Activated CD4-positive, alpha-beta T cell treated with anti-CD3 and anti-CD28 coated beads, Interleukin-2, Interleukin-6, amounts not matched to agents 100 ng/mL and 50 ng/mL, durations not matched to agents 16 hours and 8 hours (primary cell): Measurements from ENCODE around the gene PKP3.
"Not testable (repeated sequence)": the region's sequence is repeated elsewhere in the genome, so short reads cannot be mapped to it uniquely, and the experiment has no call there.

Experiments
- DNase-seq: peaks from one replicate; pipeline ENCODE4 v3.0.0-alpha.2; 2020

The PKP3 gene

DNA sequence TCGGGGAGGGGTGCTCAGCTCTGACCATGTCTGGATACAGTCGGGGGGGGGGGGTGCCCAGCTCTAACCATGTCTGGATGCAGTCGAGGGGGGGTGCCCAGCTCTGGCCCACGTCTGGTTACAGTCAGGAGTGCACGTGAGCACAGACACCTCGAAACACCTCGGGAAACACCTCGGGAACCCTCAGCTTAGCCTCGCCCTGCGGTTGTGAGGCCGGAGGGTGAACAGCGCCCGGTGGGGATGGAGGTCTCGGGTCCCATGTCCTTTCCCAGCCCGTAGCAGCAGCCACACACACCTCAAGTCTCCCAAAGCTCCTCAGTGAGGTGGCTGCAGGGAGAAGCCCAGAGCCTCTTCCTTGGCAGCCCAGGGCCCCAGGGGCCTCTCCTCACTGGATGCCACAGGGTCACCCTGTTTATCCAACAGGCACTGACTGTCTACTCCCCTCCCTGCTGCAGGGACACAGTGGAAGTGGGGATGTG, 18.7 kb downstream of the PKP3 start:
- no peak for DNase-seq

- DNase-seq: no peak
Observed at GRCh38 chr11:413120-414081, 19.4 kb downstream of the PKP3 start.

GRCh38 chr11:414318-414857, 20.4 kb downstream of the PKP3 start:
- DNase-seq: no peak

- DNase-seq: no peak
Observed at GRCh38 chr11:415640-416041, 21.6 kb downstream of the PKP3 start.

GRCh38 chr11:416051-416756, 22.2 kb downstream of the PKP3 start:
- DNase-seq: no peak

DNA sequence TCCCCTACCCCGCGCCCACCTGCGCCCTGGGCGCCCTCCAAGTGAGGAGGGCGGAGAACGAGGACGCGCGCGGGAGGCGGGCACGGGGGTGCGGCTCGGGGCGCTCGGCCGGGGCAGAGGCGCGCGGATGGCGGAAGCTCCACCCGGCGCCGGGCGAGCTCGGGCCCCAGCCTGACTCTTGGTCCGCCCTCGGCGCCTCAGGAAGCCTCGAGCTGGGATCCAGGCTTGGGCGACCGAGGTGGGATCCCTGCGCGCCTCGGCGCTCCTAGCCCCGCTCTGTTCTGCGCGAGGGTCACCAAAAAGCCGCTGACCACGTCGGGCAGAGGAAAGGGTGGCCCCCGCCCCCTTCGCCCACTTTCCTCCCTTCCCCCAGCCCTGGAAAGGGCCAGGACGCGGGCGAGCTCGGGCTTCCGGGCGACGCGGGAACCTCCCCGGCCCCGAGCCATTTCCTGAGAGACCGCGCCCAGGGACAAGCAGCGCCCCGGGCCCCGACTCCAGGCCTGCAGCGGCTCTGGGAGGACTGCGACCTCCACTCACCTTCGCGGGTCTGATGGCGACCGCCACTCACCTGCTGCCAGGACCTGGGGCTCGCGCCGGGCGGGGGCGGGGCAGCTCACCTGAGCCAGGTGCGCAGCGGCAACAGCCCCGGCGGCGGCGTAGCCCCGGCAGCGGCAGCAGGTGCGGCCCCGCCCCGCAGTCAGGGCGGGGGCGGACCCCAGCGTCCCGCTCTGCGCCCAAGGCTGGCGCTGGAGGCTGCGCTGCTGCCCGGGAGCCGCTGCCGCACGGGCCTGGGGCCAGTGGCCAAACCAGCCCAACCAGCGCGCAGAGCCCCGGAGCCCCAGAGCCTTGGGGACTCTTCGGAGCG, 23.0 kb downstream of the PKP3 start:
- DNase-seq: peak; percentile 44

DNA sequence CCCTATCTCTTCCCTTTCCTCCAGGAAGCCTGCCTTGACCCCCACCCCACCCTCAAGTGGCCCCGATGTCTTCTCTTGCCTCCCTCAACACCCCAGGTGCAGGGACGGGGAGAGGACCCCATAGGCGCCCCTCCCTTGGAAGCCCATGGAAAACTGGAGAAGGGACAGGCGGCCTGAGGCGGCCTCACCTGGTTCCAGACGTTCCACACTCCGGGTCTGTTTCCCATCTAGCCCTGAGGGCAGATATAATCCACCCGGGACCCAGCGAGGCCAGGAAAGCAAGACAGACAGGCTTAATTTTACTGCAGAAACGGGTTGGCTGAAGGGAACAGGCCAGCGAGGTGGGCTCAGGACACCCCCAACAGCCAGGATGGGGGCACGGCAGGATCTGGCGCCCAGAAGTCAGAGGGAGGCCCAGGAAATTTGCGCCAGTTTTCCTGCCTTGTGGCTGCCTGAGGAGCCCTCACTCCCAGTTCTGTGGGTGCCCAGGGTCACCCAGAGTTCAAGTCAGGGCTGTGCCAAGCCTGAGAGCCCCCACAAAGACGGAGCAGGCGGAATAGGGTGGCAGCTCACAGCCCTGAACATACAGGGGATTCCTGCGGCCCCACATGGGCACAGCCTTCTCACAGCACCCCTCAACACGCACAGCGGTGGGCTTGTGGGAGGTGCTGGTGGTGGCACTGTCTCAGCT, 23.8 kb downstream of the PKP3 start:
- no peak for DNase-seq

GRCh38 chr11:418343-419247, 24.6 kb downstream of the PKP3 start:
- no peak for DNase-seq

DNA sequence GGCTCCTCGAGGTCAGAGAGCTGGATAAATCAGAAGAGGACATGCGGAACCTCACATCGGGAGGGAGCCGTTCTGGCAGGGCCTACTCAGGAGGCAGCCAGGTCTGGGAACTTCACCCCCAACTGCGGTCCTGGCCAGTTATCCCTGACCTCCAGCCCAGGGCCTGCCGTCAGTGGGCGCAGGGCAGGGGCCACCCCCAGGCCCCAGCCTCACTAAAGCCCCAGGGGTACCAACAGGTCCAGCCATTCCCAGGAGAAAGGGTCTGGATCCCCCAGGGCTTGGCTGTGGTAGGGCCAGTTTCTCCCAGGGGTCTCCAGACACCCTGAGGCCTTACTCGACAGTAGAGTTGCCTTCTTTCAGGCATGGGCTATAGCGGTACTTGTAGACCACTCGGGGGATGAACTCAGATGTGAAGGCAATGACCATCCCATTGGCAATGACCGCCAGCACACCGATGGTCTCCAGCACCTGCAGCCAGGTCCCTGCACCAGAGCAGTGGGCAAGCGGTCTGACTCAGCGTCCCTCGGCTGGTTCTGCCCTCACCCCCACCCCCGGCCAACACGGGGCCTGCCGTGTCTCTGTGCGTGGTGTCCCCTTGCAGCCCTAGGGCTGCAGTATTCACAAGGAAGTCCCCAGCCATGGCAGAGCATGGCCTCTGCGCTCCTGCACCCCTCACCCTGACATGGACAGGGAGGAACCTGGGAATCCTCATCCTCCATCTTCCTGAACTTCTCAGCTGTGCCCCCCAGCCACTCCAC, 25.4 kb downstream of the PKP3 start:
- DNase-seq: no peak

DNA sequence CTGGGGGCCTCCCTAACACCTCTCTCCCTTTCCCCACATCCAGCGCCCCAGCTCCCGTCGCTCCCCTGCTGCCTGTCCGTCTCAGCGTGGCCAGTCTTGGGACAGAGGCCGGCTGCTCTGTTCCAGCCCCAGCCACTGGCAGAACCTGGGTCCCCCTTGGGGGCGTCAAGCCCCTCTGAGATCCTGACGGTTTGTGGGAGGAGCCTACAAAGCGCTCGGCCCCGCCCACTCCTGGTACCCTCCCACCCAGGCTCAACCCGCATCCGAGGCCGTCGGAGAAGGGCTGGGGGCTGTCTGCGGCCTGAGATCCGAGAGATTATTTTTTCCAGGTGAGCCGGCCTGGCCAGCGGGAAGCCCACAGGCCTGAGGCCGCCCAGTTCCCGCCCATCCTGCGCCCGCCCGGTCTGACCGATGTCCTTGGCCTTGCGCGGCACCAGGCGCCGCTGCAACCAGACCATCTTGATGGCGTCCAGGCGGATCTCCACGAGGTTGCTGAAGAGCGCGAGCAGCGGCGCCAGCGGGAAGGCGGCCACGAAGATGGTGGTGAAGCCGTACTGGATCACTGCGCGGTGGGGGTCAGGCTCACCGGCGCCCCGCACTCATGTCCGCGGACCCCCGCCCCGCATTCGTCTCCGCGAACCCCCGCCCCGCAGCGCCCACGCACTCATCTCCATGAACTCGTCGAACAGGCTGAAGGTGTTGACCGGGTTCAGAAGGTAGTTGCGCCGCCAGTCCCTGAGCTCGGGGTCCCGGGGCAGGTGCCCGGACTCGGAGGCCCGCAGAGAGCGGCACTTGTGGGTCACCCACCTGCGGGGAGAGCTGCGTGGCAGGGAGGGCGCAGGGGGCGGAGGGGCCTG, 26.3 kb downstream of the PKP3 start:
- no peak for DNase-seq

DNA sequence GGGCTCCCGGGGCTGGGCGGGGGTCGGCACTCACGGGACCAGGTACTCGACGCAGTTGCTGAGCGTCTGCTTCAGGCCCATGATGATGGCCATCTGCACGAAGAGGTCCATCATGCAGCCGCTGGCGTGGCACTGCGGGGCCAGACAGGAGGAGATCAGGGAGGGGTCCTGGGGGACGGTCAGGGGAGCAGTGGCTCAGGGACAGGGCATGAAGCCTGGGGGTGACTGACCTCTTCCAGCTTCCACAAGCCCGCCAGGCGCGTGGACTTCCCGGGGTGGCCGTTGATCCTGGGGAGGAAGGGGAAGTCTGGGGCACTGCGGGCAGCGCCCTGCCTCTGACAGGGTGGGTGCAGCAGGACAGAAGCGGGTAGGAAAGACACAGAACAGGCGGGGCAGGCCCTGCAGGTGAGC, 26.9 kb downstream of the PKP3 start:
- no peak for DNase-seq

- no peak for DNase-seq
Observed at GRCh38 chr11:422249-422656, 28.2 kb downstream of the PKP3 start.

DNA sequence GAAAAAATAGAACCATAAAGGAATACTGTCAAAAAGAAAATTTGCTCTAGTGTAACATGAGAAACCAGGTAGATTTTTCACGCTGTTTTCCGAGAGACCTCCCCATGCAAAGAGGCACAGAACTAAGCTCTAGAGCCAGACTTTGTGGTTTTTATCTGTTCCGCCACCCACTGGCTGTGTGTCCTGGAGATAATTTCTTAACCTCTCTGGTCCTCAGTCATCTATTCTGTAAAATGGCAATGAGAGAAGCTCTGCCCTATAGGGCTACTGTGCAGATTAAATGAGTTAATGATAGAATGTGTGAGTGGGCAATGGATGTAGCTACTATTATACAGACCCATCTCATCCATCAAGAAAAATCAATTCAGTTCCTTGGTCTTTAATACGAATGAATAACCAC, 30.2 kb downstream of the PKP3 start:
- DNase-seq: no peak

DNA sequence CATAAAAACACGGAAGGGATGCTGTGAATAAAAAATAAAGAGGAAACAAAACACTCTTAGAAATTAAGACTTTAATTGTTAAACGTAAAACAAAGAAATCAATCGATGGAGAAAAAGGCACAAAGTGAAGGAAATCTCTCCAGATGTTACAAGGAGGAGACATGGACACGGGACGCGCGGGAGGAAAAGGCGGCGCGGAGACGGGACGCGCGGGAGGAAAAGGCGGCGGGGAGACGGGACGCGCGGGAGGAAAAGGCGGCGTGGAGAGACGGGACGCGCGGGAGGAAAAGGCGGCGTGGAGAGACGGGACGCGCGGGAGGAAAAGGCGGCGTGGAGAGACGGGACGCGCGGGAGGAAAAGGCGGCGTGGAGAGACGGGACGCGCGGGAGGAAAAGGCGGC, 30.8 kb downstream of the PKP3 start:
- DNase-seq: not testable (repeated sequence)

GRCh38 chr11:425301-425700, 31.3 kb downstream of the PKP3 start:
- DNase-seq: no peak

DNA sequence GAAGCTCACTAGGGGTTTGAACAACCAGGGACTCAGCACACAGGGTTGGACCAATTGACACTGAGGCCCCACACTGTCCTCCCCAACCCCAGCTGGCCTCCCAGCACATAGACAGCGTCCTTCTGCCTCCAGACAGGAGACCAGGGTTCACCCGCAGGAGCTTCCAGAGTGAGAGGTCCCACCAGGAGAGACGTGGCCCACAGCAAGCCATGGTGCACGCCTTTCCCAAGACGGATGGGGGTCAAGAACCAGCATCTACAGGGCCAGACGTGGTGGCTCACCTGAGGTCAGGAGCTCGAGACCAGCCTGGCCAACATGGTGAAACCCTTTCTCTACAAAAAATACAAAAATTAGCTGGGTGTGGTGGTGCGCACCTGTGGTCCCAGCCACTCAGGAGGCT, 32.8 kb downstream of the PKP3 start:
- no peak for DNase-seq

- DNase-seq: no peak
Observed at GRCh38 chr11:428295-428694, 34.3 kb downstream of the PKP3 start.

- no peak for DNase-seq
Observed at GRCh38 chr11:429391-429790, 35.4 kb downstream of the PKP3 start.

DNA sequence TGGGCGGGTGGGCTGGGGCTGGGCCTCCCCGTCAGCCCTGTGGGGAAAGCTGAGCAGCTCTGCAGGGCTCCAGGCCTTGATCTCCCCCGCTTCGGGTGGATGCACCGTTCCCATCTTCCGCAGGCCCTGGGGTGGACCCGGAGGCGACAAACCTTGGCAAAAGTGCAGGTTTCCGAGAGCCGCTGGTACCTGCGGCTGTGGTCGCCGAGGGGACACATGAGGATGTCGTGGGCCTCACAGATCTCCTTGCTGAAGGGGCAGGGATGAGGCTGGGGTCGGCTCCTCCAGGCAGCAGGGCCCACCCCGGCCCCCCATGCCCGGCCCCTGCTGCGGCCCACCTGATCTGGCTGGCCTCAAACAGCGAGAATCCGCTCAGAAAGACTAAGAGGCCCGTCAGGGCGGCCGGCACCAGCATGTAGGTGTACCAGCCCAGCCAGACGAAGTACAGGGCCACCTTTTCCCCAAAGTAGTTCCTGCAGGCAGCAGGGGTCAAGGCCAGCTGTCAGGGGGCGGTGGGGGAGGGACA, 36.0 kb downstream of the PKP3 start:
- DNase-seq: no peak
